Measurements from ENCODE around the gene SYNJ2. TPM values are rescaled to one million over a fixed set of nuclear protein-coding genes. Genes with fewer than 3 reads are reported as not detected.
"Not testable (repeated sequence)": the region's sequence is repeated elsewhere in the genome, so short reads cannot be mapped to it uniquely, and the experiment has no call there.

The SYNJ2 gene
- total RNA-seq, result 10 to 100 TPM; 28.6 to 30.1 TPM

- H3K9me3 Mint-ChIP-seq (ENCODE audit: low read depth), result no peaks in the 10 kb centered on the region
Measured at GRCh38 chr6:157981395-157982101, at the start of gene SYNJ2. TSS of gene SYNJ2 (plus strand) at chr6:157981863. CDS start at chr6:157981962, 99 bp downstream.

GRCh38 chr6:157935786-157936185, 45.9 kb upstream of the SYNJ2 start:
- intact Hi-C loops (cut with DNase I, micrococcal nuclease), result no loop called here
- CTCF ChIA-PET, result interaction anchor here (0.6 to 1.1 kb wide), 3 partner anchors 26 to 1179 kb away, joined by 3 to 5 read pairs (median 4); no protein-coding TSS in a partner anchor
- H3K27ac Mint-ChIP-seq, result peak overlapping the region; percentile 27
- DNase-seq (no peak), ATAC-seq (no peak)
- no peaks in the 10 kb centered on the region for H3K27me3 Mint-ChIP-seq
- no peaks in the 10 kb centered on the region for H3K9me3 Mint-ChIP-seq (ENCODE audit: low read depth)
- H3K4me1 Mint-ChIP-seq, result peaks cover 14% of the 10 kb centered on the region
- peaks cover 53% of the 10 kb centered on the region for H3K36me3 Mint-ChIP-seq (ENCODE audit: low read depth)
- POLR2A ChIA-PET, result no interaction called here
- H3K4me3 Mint-ChIP-seq, result no peak overlapping the region

More at GRCh38 chr6:157981395-157982101, at the start of gene SYNJ2:
- ATAC-seq (peak; percentile 84), DNase-seq (peak; percentile 90)
- POLR2A ChIA-PET, result interaction anchor here (0.6 to 1.2 kb wide), 2 partner anchors 100 to 536 kb away, joined by 4 to 6 read pairs; no protein-coding TSS in a partner anchor
- peaks cover 42% of the 10 kb centered on the region for H3K4me1 Mint-ChIP-seq
- peaks cover 1% of the 10 kb centered on the region for H3K27me3 Mint-ChIP-seq
- CTCF ChIA-PET, result interaction anchor here (0.6 to 2.1 kb wide), 5 partner anchors 34 to 291 kb away, joined by 3 to 6 read pairs (median 4); no protein-coding TSS in a partner anchor
- peak within 1 kb of the TSS; percentile 93 for H3K27ac Mint-ChIP-seq
- peaks cover 3% of the 10 kb centered on the region for H3K36me3 Mint-ChIP-seq (ENCODE audit: low read depth)
- intact Hi-C loops (cut with DNase I, micrococcal nuclease), result loop anchor here (1.0 to 5.0 kb wide), 12 partner anchors 19 to 671 kb away; partner anchors contain the start of genes SNX9 (in 1 of the 2) and SYTL3 (in 1 of the 2)
- peak within 1 kb of the TSS; percentile 91 for H3K4me3 Mint-ChIP-seq

- Mint-ChIP-seq H3K27ac (no peak overlapping the region), H3K9me3 (ENCODE audit: low read depth) (no peaks in the 10 kb centered on the region), H3K4me1 (peaks cover 18% of the 10 kb centered on the region), H3K27me3 (no peaks in the 10 kb centered on the region), H3K36me3 (ENCODE audit: low read depth) (peaks cover 62% of the 10 kb centered on the region), H3K4me3 (no peak overlapping the region)
- ChIA-PET POLR2A (no interaction called here), CTCF (interaction anchor here (1.1 kb wide), 1 partner anchor 621 kb away, joined by 3 read pairs; no protein-coding TSS in a partner anchor)
- no peak for ATAC-seq
- intact Hi-C loops (cut with DNase I, micrococcal nuclease), result no loop called here
- DNase-seq, result no peak
Measured at GRCh38 chr6:157937318-157937717, 44.3 kb upstream of the SYNJ2 start.

DNA sequence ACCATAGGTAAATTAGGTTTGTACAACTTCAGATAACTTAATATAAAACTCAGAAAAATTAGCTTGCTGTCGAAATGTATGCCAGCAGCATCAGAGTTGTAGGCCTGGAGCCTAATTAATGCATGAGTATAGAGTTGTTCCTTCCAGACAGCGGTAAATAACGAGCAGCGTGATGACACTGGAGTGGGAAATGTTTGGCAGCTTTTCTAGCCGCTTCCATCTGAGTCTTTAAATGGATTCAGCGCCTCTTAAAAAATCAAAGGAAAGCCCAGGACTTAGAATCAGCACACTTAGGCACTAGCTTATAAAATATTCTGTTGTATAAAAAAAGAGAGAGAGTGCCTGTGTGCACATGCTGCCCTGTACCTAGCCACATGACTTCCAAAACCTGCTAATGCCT, 43.7 kb upstream of the SYNJ2 start:
- peaks cover 65% of the 10 kb centered on the region for H3K36me3 Mint-ChIP-seq (ENCODE audit: low read depth)
- peaks cover 18% of the 10 kb centered on the region for H3K4me1 Mint-ChIP-seq
- DNase-seq (no peak), ATAC-seq (no peak)
- H3K27ac Mint-ChIP-seq, result no peak overlapping the region
- no peak overlapping the region for H3K4me3 Mint-ChIP-seq
- no peaks in the 10 kb centered on the region for H3K27me3 Mint-ChIP-seq
- POLR2A ChIA-PET, result no interaction called here
- intact Hi-C loops (cut with DNase I, micrococcal nuclease), result no loop called here
- CTCF ChIA-PET, result interaction anchor here (0.7 kb wide), 1 partner anchor 272 kb away, joined by 3 read pairs; no protein-coding TSS in a partner anchor
- no peaks in the 10 kb centered on the region for H3K9me3 Mint-ChIP-seq (ENCODE audit: low read depth)

DNA sequence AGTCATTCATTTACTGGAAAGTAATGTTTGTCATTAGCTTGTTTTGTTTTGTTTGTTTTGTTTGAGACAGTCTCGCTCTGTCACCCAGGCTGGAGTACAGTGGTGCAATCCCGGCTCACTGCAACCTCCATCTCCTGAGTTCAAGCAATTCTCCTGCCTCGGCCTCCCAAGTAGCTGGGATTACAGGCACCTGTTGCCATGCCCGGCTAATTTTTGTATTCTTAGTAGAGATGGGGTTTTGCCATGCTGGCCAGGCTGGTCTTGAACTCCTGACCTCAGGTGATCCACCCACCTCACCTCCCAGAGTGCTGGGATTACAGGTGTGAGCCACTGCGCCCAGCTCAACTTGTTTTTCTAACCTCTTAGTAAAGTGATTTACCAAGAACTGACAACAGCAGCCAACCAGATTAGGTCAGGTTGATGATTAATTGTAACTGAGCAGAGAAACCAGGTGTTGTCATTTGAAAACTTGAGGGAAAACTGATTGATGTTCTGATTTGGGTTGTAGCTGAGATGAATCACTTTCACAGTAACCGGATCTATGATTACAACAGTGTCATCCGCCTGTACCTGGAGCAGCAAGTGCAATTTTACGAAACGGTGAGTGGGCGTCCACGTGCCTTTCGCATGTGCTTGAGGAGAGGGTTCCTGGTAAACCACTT, 41.2 kb upstream of the SYNJ2 start:
- CTCF ChIA-PET, result interaction anchor here (0.6 to 1.8 kb wide), 4 partner anchors 54 to 704 kb away, joined by 3 to 4 read pairs (median 3); partner anchors contain the start of gene DYNLT1
- not testable (repeated sequence) for H3K4me3 Mint-ChIP-seq

DNA sequence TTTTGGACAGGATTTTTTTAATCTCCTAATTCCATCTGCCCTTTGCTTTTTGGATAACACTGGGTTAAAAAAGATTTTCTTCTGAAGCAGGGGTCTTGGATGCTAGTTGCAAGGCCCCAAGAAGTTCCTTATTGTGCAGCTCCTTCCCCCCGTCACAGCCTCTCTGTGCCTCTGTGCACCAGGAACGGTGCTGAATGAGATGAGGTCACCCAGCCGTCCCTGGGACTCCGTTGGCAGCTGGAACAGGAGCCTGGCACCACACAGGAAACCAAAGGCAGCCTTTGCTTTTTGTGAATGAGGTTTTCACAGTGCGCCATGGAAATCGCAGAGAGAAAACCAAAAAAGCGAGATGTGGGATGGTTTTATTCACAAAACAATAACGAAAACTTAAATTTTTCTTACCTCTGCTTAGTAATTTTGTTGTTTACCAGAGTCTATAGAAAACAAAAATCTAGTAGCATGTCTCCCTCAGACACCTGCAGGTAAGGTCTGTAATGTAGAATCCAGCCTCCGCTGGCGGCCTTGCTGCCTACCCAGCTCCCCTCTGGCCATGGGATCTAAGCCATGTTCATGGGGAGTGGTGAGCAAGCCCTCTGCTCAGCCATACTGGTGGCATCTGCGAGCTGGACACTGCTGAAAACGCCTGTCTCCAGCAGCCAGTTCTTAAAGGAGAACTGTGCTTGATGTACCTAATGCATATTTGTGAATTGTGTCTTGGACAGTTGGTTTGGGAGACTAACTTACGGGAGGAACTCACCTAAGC, 40.4 kb upstream of the SYNJ2 start:
- POLR2A ChIA-PET, result interaction anchor here (1.2 kb wide), 1 partner anchor 79 kb away, joined by 6 read pairs; no protein-coding TSS in a partner anchor
- Mint-ChIP-seq H3K27me3 (no peaks in the 10 kb centered on the region), H3K4me1 (peaks cover 37% of the 10 kb centered on the region), H3K36me3 (ENCODE audit: low read depth) (peaks cover 79% of the 10 kb centered on the region), H3K9me3 (ENCODE audit: low read depth) (peaks cover 4% of the 10 kb centered on the region), H3K4me3 (no peak overlapping the region), H3K27ac (peak overlapping the region; percentile 47)
- intact Hi-C loops (cut with DNase I, micrococcal nuclease), result loop anchor here (2.0 to 5.0 kb wide), 2 partner anchors 42 to 179 kb away; no protein-coding TSS in a partner anchor
- DNase-seq (no peak), ATAC-seq (no peak)
- CTCF ChIA-PET, result interaction anchor here (0.6 to 1.8 kb wide), 3 partner anchors 14 to 246 kb away, joined by 4 read pairs; no protein-coding TSS in a partner anchor

More for the DNA sequence above, 41.2 kb upstream of the SYNJ2 start:
- H3K4me1 Mint-ChIP-seq, result peaks cover 30% of the 10 kb centered on the region
- POLR2A ChIA-PET, result interaction anchor here (0.8 to 1.2 kb wide), 2 partner anchors 80 to 86 kb away, joined by 3 to 6 read pairs; no protein-coding TSS in a partner anchor
- not testable (repeated sequence) for H3K9me3 Mint-ChIP-seq (ENCODE audit: low read depth); H3K27me3 Mint-ChIP-seq
- peak; percentile 83 for ATAC-seq
- DNase-seq, result peak; percentile 86
- peaks cover 76% of the 10 kb centered on the region for H3K36me3 Mint-ChIP-seq (ENCODE audit: low read depth)
- intact Hi-C loops (cut with DNase I, micrococcal nuclease), result loop anchor here (1.0 to 5.0 kb wide), 5 partner anchors 42 to 178 kb away; no protein-coding TSS in a partner anchor
- peak overlapping the region; percentile 55 for H3K27ac Mint-ChIP-seq

DNA sequence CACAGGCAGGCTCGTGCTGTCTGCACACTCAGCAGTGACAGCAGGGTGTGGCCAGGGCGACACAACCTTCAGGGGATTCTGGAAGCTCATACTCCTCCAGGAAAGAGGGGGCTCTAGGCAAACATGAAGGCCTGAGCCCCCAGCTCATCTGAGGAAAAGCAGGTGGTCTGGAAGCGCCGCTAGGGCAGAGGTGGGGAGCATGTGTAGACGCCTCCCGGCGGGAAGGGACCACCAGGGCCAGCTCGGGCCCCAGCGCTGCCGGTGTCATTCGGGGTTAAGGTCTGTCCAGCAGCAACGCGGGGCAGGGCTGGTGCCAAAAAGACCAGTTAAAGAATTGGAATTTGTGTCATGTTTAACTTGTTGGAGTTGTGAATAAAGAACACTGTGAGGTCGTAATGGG, 39.3 kb upstream of the SYNJ2 start:
- peaks cover 80% of the 10 kb centered on the region for H3K36me3 Mint-ChIP-seq (ENCODE audit: low read depth)
- CTCF ChIA-PET, result interaction anchor here (1.5 kb wide), 1 partner anchor 83 kb away, joined by 6 read pairs; no protein-coding TSS in a partner anchor
- no peak for ATAC-seq
- no peak overlapping the region for H3K27ac Mint-ChIP-seq
- peaks cover 46% of the 10 kb centered on the region for H3K4me1 Mint-ChIP-seq
- H3K27me3 Mint-ChIP-seq, result no peaks in the 10 kb centered on the region
- H3K4me3 Mint-ChIP-seq, result no peak overlapping the region
- intact Hi-C loops (cut with DNase I, micrococcal nuclease), result loop anchor here in 1 of 2 experiments (5.0 kb wide), 1 partner anchor 180 kb away; no protein-coding TSS in a partner anchor
- POLR2A ChIA-PET, result no interaction called here
- H3K9me3 Mint-ChIP-seq (ENCODE audit: low read depth), result peaks cover 4% of the 10 kb centered on the region
- no peak for DNase-seq

DNA sequence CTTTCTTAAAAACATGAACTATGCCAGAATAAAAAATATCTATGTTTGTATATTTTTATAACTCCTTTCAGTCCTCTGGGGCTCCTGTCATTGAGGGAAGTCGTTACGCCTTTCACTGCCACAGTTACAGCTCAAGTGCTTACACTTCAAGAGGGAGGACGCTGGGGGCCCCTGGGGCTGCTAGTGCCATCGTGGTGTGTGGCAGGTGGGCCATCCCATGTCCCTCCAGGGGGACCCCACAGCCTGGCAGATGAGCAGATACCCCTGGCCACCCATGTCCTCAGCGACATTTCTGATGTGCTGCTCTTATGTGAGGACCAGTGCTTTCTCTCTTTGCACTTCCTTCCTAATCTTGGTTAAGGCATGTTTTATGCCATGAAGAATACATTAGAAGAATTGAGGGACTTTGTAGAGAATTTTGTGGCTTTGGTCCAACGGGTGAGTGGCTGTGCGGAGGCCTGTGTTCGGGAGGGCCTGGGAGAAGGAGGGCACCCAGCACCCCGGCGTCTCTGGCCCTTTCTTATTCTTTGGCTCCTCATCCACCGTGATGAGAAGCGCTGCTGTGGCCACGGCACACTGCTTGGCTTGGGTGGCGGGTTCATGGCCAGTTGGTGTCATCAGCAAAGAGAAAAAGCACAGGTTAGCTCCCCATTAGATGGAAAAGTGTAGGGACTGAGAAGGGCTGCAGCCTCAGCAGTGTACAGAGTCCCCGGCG, 38.3 kb upstream of the SYNJ2 start:
- no peak for ATAC-seq
- H3K4me3 Mint-ChIP-seq, result no peak overlapping the region

GRCh38 chr6:157943964-157944283, 37.7 kb upstream of the SYNJ2 start:
- POLR2A ChIA-PET, result no interaction called here
- no peak for DNase-seq

More for the DNA sequence above, 38.3 kb upstream of the SYNJ2 start:
- POLR2A ChIA-PET, result no interaction called here
- Mint-ChIP-seq H3K27me3 (no peaks in the 10 kb centered on the region), H3K4me1 (peaks cover 46% of the 10 kb centered on the region), H3K9me3 (ENCODE audit: low read depth) (peaks cover 4% of the 10 kb centered on the region), H3K36me3 (ENCODE audit: low read depth) (peaks cover 79% of the 10 kb centered on the region), H3K27ac (no peak overlapping the region)
- intact Hi-C loops (cut with DNase I, micrococcal nuclease), result loop anchor here in 1 of 2 experiments (5.0 kb wide), 1 partner anchor 181 kb away; no protein-coding TSS in a partner anchor
- CTCF ChIA-PET, result interaction anchor here (1.5 kb wide), 1 partner anchor 82 kb away, joined by 6 read pairs; no protein-coding TSS in a partner anchor
- DNase-seq, result no peak

More at GRCh38 chr6:157943964-157944283, 37.7 kb upstream of the SYNJ2 start:
- H3K9me3 Mint-ChIP-seq (ENCODE audit: low read depth), result peaks cover 7% of the 10 kb centered on the region
- H3K4me3 Mint-ChIP-seq, result no peak overlapping the region
- no peak overlapping the region for H3K27ac Mint-ChIP-seq
- no peak for ATAC-seq
- H3K36me3 Mint-ChIP-seq (ENCODE audit: low read depth), result peaks cover 74% of the 10 kb centered on the region
- H3K4me1 Mint-ChIP-seq, result peaks cover 46% of the 10 kb centered on the region
- intact Hi-C loops (cut with DNase I, micrococcal nuclease), result loop anchor here in 1 of 2 experiments (5.0 kb wide), 1 partner anchor 182 kb away; no protein-coding TSS in a partner anchor
- CTCF ChIA-PET, result interaction anchor here (0.6 kb wide), 1 partner anchor 187 kb away, joined by 3 read pairs; no protein-coding TSS in a partner anchor
- no peaks in the 10 kb centered on the region for H3K27me3 Mint-ChIP-seq
